Dedifferentiated amniotic fluid mesenchymal stem cell (primary cell): ENCODE measurements around the gene COQ9.
"Not testable (repeated sequence)": the region's sequence is repeated elsewhere in the genome, so short reads cannot be mapped to it uniquely, and the experiment has no call there.

Source experiments
- DNase-seq: peaks from one replicate; pipeline ENCODE4 v3.0.0-alpha.2; 2016; ENCODE audit errors: extremely low spot score

The COQ9 gene

DNA sequence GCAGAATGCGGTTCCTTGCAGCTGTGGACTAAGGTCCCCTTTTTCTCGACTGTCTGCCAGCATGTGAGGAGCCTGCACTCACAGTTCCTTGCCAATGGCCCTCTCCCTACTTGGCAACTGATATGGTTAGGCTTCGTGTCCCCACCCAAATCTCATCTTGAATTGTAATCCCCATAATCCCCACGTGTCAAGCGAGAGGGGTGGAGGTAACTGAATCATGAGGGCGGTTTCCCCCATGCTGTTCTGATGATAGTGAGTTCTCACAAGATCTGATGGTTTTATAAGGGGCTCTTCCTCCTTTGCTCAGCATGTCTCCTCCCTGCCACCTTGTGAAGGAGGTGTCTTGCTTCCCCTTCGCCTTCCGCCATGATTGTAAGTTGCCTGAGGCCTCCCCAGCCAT, 20.0 kb upstream of the COQ9 start:
- no peak for DNase-seq

DNA sequence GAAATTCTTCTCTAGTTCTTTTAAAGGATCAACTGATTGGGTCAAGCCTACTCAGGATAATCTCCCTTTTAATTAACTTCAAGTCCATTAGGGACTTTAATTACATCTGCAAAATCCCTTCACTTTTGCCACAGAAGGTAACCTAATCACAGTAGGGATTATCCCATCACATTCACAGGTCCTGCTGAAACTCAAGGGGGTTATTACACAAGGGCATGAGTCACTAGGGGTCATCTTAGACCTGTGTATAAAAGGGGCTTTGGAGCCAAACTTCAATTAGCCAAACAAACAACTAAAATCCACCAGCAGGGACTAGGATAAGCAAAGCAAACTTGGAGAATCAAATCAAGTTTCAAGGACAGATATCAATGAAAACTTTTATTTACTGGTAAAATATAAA, 19.5 kb upstream of the COQ9 start:
- DNase-seq, result no peak

DNA sequence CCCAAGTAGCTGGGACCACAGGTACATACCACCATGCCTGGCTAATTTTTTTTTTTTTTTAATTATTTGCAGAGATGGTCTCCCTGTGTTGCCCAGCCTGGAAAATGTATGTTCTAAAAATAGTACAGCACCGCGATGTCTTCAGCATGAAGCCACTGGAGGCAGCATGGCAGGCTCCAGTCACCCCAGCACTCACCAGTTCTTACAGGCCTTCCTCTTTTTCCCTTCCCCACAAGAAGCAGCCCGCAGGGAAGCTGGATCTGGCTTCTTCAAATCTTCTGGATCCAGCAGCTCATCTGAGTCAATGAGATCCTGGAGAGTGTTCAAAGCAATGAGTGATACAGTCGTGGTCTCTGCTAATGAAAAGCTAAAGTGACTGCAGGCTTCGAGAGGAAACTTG, 16.3 kb upstream of the COQ9 start:
- DNase-seq, result no peak

DNA sequence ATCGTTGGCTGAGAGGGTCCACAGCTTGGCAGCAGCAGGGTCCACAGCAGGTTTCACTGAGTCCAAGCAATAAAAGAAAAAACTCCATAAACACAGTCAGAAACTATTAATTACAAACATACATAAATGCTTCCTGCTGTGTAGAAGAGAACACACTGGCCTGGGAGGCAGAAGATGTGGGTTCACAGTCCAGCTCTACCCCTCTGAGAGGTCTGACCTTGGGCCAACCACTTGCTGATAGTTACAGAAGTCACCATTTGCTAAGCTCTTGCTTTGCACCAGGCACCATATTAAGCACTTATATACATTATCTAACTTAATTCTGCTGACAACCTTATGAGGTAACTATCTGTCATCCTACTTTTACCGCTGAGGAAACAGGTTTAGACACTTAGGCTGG, 14.8 kb upstream of the COQ9 start:
- DNase-seq, result no peak

DNA sequence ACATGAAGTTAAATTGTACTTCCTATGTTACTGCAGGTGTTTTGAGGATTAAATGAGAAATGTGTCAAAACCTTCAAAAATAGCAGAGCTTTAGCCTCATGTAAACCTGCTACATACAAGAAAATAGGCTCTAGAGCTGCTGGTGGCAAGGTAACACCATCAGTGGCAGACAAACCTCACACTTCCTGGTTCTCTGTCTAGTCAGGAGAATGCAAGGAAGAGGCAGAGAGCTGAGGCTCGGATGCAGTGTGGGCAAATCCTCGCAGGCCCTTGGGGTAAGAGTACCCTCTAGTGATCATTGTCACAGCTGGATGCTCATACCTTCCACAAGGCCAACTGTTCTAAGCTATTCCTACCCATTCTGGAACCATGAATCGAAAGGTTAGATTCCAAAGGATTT, 14.3 kb upstream of the COQ9 start:
- no peak for DNase-seq

DNA sequence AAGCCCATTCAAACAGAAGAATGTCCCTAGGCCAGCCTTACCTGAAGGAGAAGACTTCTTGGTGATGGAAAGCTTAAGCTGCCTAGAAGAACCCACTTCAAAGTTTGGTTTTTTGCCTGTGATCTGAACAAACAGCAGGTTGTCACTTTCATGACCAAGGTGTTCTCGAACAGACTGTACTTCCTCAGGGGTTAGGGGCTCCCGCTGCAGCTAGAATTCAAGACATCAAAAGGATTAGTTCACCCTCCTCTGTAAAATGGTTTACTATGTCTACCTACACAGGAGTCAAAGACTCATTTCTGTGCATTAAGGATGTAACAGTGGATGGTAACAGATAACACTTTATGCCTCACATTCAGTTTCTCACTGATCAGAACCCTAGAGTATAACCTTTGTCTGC, 13.3 kb upstream of the COQ9 start:
- no peak for DNase-seq

DNA sequence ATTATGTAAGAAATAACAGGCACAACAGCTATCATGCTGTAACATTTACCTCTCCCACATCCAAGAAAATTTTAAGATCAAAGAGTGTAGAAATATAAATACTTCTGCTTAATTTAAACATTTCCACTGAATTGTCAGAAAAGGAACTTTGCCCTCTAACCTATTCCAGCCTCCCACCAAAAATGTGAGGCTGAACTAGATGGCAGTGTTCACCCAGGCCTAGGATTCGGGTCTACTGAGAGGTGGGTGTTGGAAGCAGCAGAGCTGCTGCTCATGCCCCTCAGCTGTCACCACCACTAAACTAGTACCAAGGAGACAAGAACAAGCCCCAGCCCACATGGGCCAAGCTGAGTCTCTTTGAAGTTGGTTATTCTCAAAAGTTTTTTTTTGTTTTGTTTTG, 11.4 kb upstream of the COQ9 start:
- DNase-seq, result no peak

DNA sequence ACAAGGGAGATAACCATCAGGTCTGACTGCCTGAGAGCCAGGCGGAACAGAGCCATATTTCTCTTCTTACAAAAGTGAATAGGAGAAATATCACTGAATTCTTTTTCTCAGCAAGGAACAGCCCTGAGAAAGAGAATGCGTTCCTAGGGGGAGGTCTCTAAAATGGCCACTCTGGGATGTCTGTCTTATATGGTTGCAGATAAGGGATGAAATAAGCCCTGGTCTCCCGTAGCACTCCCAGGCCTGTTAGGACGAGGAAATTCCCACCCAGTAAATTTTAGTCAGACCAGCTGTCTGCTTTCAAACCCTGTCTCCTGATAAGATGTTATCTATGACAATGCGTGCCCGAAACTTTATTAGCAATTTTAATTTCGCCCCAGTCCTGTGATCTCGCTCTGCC, 7.3 kb upstream of the COQ9 start:
- not testable (repeated sequence) for DNase-seq

DNA sequence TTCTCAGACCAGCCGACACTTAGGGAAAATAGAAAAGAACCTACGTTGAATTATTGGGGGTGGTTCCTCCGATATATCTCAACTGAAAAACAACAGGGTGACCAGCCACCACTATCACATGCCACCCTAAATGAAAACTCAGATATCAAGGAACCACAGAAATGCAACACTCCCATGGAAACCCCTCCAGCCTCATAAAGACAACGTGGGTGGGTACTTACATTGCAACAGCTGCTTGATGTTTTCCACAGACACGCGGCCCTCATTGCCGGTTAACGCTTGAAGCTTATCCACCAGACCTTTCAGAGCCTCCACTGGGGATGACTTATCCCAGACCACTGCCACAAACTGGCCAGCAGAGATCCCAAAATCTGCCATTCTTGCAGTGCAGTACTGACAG, 6.7 kb upstream of the COQ9 start:
- DNase-seq, result not testable (repeated sequence)

DNA sequence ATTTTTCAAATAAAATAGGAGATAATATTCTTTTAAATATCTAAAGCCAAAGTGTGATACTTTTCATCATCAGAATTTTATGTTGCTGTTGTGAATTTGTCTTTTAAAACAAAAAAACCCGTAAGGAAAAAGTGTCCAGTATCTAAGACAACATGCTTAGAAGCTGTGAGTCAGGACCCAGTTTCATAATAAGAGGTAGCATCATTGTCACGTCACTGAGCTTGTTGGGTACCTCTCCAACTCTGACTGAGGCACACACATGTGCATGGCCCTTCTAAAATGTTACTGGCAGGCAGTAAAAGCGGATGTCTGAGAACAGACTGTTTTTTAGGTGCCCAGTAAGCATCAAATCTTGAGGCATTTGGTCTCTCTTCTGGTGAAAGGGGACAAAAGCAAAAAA, 2.6 kb upstream of the COQ9 start:
- DNase-seq, result no peak

DNA sequence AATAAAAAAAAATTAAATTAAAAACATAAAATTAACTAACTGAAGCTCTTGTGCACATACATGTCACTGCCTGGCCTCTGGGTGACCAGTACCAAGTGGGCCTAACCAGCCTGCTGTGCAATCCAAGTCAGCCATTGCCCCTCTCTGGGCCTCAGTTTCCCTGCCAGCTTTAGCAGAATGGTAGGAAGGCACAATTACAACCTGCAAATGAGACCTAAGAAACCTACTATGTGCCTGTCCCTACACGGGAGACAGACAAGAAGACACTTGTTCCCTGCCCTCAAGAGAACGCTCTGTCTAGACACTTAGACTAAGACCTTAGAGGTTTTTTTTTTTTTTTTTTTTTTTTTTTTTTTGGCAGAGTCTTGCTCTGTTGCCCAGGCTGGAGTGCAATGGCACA, 1.8 kb upstream of the COQ9 start:
- no peak for DNase-seq

DNA sequence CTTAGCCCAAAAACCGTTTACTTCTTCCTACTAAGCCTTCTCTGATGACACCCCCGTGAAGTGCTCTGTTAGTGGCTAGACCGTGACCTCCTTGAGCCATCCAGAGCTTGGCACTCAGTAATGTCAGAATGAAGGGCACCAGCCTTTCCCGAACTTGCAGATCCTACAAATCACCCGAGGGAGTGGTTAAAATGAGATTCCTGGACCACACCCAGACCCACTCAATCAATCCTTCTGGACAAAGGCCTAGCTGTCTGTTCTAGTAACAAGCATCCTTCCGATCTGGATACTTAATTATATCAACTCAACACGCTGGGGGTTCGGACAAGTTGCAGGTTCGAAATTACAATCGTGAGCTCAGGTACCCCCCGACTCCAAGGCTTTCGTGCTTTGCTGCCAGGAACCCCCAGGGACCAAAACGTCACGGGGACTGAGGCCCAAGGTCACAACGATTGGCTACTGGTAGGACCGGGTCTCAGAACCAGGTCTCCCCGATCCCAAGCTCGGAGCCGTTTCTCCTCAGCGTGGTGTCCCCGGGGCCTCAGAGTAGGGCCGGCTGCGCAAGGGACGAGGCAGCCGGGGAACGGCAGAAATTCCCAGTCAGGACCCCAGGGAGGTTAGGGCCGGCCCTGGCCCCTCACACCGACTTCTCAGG, 621 bp upstream of the COQ9 start:
- DNase-seq, result no peak

DNA sequence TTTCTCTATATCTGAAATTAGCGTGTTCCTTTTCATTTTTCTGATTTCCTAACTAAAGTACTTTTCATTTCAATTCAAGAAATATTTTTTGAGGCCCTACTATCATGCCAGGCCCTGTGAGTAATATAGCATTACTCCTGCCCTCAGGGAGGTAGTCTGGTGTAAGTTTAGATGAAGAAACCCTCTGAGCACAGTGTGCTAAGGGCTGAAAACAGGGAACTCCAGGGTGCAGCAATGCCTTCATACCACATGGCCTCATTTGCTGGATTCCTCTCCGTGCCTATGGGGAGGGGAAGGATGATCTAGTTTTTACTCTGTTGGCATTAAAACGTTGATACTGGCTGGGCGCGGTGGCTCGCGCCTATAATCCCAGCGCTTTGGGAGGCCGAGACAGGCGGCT, 4.7 kb downstream of the COQ9 start:
- DNase-seq, result no peak

DNA sequence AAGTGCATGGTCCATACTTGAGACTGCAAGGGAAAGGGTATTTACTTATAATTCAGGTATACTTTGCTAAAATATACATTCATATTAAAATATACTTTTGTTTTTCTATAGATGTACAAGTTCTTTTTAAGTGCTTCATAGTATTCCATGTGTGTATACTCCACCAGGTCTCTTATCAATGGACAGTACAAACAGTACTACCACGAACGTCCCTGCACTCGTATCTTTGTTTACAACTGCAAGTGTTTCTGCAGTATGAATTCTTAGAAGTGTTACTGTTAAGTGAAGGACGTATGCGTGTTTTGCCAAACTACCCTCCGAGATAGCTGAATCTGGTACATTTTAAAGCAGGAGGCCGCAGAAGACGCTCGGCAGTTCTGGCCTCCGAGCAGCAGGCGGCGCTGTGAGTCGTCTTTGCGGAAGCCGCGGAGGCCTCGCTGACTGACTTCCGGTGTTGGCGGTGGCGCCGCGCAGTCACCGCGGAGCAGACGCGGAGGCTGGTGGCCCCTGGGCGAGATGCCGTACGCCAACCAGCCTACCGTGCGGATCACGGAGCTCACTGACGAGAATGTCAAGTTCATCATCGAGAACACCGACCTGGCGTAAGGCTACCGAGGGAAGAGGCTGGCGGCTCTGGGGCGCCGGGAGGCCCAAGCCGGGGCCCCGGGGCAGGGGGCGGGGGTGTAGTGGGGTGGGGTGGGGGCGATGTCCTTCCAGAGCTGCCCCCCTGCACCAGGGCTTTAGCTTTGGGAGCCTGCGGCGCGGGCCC, 15.1 kb downstream of the COQ9 start, which contains the start of gene POLR2C:
TSS of gene POLR2C (plus strand) at position 471 of the 769 bp plus-strand sequence. CDS start at position 517, 46 bp downstream.
- DNase-seq, result peak; percentile 78

DNA sequence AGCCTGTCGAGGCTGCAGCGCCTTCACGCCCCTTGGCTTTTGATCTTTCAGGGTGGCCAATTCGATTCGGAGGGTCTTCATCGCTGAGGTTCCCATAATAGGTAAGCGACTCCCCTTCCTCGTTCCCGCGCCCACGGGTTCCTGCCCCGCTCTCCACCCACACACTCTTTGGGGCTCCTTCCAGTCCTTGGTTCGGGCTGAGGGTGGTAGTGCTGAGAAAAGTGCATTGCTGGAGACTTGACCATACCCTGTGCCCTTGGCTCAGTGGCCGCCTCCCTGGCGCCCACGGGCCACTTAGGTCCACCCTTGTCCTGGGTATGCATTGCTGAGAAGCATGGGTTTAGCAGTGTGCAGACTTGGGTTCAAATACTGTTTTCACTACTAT, 15.7 kb downstream of the COQ9 start:
- no peak for DNase-seq

DNA sequence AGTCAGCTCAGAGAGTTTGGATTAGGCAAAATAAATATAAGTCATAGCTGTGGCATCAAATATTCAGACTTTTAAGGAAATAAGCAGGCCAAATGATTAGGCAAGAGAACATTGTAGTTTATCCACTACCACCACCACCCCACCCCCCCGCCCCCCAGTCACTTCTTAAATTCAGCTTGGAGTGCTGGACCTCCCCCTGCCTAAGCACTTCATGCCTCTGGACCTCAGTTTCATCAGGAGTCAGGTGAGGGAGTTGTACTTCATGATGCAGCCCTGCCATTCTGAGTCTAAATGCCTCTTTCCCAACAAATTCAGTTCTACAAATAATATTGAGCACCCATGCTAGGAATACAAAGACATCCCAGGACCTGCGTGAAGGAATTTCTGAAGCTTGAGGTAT, 17.2 kb downstream of the COQ9 start:
- no peak for DNase-seq

DNA sequence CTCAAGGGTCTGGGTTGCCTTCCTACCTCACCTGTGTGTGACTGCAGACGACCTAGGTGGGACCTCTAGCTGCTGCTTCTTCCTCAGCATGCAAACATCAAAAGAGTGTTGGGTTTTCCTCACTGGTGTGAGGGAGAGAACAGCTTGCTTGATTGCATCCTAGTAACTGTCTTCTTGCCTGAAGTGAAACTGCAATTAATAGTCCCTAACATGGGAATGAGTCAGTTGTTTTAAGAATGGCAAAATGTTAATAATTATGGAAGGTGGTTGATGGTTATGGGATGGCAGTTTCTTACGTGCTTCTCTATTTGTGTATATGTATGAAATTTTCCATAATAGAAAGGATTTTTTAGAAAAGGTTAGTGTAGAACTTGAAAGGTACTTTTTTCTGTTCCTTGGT, 21.1 kb downstream of the COQ9 start:
- DNase-seq, result no peak

DNA sequence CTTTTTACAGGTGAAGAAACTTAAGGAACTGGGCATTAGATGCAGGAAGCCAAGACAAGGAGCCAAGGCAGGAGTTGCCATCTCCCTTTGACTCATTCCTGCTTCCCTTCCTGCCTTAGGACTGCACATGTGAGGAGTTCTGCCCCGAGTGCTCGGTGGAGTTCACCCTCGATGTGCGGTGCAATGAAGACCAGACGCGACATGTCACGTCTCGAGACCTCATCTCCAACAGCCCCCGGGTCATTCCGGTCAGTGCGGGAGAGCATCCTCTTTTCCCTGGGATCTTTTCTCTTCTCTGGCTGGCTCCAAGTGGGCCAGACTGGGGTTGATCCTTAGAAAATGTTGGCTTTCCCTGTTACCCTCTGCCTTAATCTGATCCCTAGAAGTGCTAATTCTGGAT, 21.8 kb downstream of the COQ9 start:
- DNase-seq, result no peak

DNA sequence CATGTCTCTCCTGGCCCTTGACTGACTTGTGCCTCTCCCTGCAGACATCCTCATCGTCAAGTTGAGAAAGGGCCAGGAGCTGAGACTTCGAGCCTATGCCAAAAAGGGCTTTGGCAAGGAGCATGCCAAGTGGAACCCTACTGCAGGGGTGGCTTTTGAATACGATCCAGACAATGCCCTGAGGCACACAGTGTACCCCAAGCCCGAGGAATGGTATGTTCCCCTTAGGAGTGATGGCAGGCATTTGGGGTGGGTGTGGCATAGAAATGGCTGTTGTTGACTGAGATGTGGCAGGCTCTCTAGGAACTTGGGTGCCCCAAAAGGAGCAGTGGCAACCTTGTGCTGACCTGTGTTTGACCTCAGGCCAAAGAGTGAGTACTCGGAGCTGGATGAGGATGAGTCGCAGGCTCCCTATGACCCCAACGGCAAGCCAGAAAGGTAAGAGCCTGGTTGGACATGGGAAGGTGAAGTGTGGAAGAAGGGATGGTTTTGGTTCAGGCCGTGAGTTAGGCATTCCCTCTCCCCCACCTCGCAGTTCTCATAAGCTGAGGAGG, 22.7 kb downstream of the COQ9 start:
- no peak for DNase-seq

DNA sequence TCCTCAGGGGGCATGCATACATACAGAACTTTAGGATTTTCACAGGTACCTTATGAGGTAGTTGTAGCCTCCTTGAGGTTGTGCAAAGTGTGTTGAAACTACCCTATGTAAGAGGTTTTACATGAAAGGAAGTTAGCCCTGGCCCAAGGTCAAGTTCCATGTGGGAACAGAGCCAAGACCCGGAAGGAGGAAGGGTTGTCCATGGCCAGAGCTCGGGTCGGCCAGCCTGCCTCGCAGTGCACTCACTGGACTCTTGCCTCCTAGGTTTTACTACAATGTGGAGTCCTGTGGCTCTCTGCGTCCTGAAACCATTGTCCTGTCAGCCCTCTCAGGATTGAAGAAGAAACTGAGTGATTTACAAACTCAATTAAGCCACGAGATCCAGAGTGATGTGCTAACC, 23.4 kb downstream of the COQ9 start:
- DNase-seq, result no peak

DNA sequence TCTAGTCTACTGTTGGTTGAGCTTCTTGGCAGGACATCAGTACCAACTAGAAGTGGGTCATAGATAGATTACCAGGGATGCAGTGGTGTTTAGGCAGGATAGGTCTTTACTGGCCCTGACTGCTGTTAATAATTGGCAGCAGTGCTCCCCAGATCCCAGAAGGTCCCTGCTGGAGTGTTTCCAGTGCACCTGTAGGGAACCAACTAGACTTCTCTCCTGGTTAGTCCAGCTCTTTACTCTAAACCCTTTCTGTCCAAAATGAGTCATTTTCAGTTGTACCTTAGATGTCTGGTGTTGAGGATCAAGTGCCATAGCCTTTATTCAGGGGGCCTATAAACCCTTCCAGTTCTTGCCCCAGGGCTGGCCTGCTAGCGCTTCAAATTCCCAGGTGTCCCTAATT, 23.9 kb downstream of the COQ9 start:
- no peak for DNase-seq

DNA sequence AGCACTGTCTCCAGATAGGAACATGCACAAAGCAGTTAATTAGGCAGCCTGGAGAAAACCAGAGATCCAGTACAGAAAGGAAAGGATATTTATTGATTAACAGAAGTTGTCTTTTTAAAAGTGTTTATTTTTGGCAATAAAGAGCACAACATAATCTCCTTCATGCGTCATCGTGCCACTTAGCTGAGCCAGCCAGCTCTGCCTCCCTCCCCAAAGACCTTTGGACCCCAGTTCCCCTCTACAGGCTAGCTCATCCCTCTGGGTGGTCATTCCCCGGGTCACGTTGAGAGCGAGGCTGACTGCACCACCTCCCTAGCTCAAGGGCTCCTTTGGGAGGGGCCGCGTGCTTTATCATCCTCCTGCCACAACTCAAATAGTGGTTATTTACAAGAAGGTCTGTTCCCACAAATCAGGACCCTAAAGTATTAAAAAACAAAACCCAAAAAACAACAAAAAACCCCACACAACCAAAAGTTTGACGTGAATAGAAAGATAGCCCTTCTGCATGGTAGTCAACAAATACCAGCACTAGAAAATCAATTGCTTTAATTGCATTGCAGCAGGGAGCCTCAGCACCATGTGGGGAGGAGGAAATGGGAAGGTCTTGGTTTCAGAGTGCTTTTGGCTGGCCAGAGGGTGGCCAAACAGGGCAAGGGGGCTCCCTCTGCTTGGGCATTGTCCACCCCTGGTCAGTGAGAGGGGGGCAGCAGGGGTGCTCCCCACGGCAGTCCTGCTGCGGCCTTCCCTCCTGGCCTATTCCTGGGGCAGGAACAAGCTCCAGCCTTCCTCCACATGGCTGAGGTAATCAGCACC, 24.8 kb downstream of the COQ9 start:
- DNase-seq, result no peak

DNA sequence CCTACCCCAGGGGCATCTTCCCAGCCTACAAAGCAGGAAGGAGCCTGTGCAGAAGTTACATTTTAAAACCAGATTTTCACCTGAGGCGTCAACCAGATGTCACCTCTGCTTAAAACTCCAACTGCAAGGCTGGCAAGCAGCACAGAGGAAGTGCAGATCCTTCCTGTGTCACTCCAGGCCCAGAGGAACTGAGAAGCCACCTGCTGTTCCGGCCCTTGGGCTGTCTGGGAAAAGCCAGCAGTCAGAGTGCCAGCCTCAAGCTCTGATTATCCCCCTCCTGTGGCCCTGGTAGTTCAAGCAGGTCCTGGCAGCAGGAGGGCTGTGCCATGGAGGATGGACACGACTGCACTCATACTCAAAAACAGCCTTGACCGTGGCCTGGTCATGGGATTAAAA, 25.4 kb downstream of the COQ9 start:
- no peak for DNase-seq
